ENCODE measurements around the gene MSANTD7. TPM values are rescaled to one million over a fixed set of nuclear protein-coding genes. Genes with fewer than 3 reads are reported as not detected.
"Not testable (repeated sequence)": the region's sequence is repeated elsewhere in the genome, so short reads cannot be mapped to it uniquely, and the experiment has no call there.

The MSANTD7 gene
- 10 to 100 TPM; 15.5 to 18.0 (median 17.7) TPM for polyA plus RNA-seq (ENCODE audit: insufficient read depth in 1 of 5, insufficient read length in 5 of 5, low replicate concordance in 1 of 5)
- long read RNA-seq, donor 1, full-length matches to known transcripts, result 3 of 3 reads
- long read RNA-seq, donor 1, partial matches to known transcripts, result 0 of 3 reads
- long read RNA-seq, donor 1, other reads (novel, unspliced or antisense), result 0 of 3 reads
- long read RNA-seq, donor 2, result 0 reads
- long read RNA-seq, donor 3, result 0 reads
- long read RNA-seq, donor 4, full-length matches to known transcripts, result 2 of 2 reads
- long read RNA-seq, donor 4, partial matches to known transcripts, result 0 of 2 reads
- long read RNA-seq, donor 4, other reads (novel, unspliced or antisense), result 0 of 2 reads
- long read RNA-seq, donor 5, full-length matches to known transcripts, result 2 of 7 reads
- long read RNA-seq, donor 5, partial matches to known transcripts, result 5 of 7 reads
- long read RNA-seq, donor 5, other reads (novel, unspliced or antisense), result 0 of 7 reads
- long read RNA-seq, donor 6, full-length matches to known transcripts, result 3 of 3 reads
- long read RNA-seq, donor 6, partial matches to known transcripts, result 0 of 3 reads
- long read RNA-seq, donor 6, other reads (novel, unspliced or antisense), result 0 of 3 reads
- long read RNA-seq, donor 7, full-length matches to known transcripts, result 1 of 1 reads
- long read RNA-seq, donor 7, partial matches to known transcripts, result 0 of 1 reads
- long read RNA-seq, donor 7, other reads (novel, unspliced or antisense), result 0 of 1 reads
- long read RNA-seq, donor 8, result 0 reads

- peak; percentile 100 for DNase-seq
Observed at GRCh38 chr10:14837757-14838581, at the start of gene MSANTD7, which contains the start of the genes CDNF and HSPA14. Gene MSANTD7 (plus strand): TSS chr10:14838306. CDS start chr10:14842285, 3,979 bp downstream. Gene CDNF (minus strand): TSS chr10:14838037. CDS start chr10:14837946, 91 bp downstream. Gene HSPA14 (plus strand): TSS chr10:14838306. CDS start chr10:14838403, 97 bp downstream.

GRCh38 chr10:14798636-14799035, 39.5 kb upstream of the MSANTD7 start:
- DNase-seq, result no peak

GRCh38 chr10:14800397-14800796, 37.7 kb upstream of the MSANTD7 start:
- no peak for DNase-seq

GRCh38 chr10:14801723-14802122, 36.4 kb upstream of the MSANTD7 start:
- DNase-seq, result no peak

- DNase-seq, result no peak
Observed at GRCh38 chr10:14803827-14804226, 34.3 kb upstream of the MSANTD7 start.

- no peak for DNase-seq
Observed at GRCh38 chr10:14806318-14806717, 31.8 kb upstream of the MSANTD7 start.

GRCh38 chr10:14810969-14811953, 26.8 kb upstream of the MSANTD7 start:
- no peak for DNase-seq

- DNase-seq, result no peak
Observed at GRCh38 chr10:14812271-14812670, 25.8 kb upstream of the MSANTD7 start.

GRCh38 chr10:14815681-14816080, 22.4 kb upstream of the MSANTD7 start:
- no peak for DNase-seq

- not testable (repeated sequence) for DNase-seq
Observed at GRCh38 chr10:14816717-14817116, 21.4 kb upstream of the MSANTD7 start.

- DNase-seq, result no peak
Observed at GRCh38 chr10:14820010-14820774, 17.9 kb upstream of the MSANTD7 start.

- DNase-seq, result no peak
Observed at GRCh38 chr10:14820775-14821154, 17.3 kb upstream of the MSANTD7 start.

- DNase-seq, result no peak
Observed at GRCh38 chr10:14821635-14822375, 16.3 kb upstream of the MSANTD7 start.

- DNase-seq, result no peak
Observed at GRCh38 chr10:14822879-14823755, 15.0 kb upstream of the MSANTD7 start.

- no peak for DNase-seq
Observed at GRCh38 chr10:14823966-14824365, 14.1 kb upstream of the MSANTD7 start.

- DNase-seq, result no peak
Observed at GRCh38 chr10:14826076-14826829, 11.9 kb upstream of the MSANTD7 start.

GRCh38 chr10:14833106-14833505, 5.0 kb upstream of the MSANTD7 start:
- DNase-seq, result no peak
